AG04449 (cell line): ENCODE results near the gene RNFT2.
A peak's percentile ranks its signal among the peaks of the same experiment; 100 is the strongest.

ENCODE experiments used
- CTCF ChIA-PET: fragments of 350-600 bp; formaldehyde crosslinking; extraction: SDS; loops from one replicate; lab custom pipeline; 2021; ENCODE audit warnings: antibody characterized with exemption; lab: Yijun Ruan, JAX
- POLR2A ChIA-PET: fragments of 400-600, 350-600 bp; formaldehyde crosslinking; extraction: SDS; loops from one replicate; lab custom pipeline; 2020; ENCODE audit warnings: antibody characterized with exemption, inconsistent platforms; lab: Yijun Ruan, JAX
- DNase-seq: peaks from one replicate; pipeline ENCODE4 v3.0.0-alpha.2; 2010; ENCODE audit warnings: low read depth, low spot score
- H3K4me3 ChIP-seq: 2 replicates; pipeline ENCODE4 v1.5.1; 2011; ENCODE audit warnings: low read depth, mild to moderate bottlenecking, control low read depth, low read length
- TF ChIP-seq, protein P1 (sequence below): IDR thresholded peaks from one replicate; pipeline ENCODE4 v1.5.1; 2011; ENCODE audit warnings: mild to moderate bottlenecking, moderate library complexity, low read length, control low read depth, inconsistent platforms; ENCODE audit not compliant: insufficient read depth; ENCODE audit errors: missing control alignments

Gene RNFT2

GRCh38 chr12:116692605-116693004 lies 45.5 kb upstream of the RNFT2 start:
- no peak for DNase-seq
- ChIA-PET CTCF (interaction anchor here (1.2 to 4.7 kb wide), 3 partner anchors 9 to 17 kb away, joined by 3 to 27 read pairs (median 11); no protein-coding TSS in a partner anchor), POLR2A (no interaction called here)
- no peak overlapping the region for H3K4me3 ChIP-seq
- TF ChIP-seq, protein P1, sequence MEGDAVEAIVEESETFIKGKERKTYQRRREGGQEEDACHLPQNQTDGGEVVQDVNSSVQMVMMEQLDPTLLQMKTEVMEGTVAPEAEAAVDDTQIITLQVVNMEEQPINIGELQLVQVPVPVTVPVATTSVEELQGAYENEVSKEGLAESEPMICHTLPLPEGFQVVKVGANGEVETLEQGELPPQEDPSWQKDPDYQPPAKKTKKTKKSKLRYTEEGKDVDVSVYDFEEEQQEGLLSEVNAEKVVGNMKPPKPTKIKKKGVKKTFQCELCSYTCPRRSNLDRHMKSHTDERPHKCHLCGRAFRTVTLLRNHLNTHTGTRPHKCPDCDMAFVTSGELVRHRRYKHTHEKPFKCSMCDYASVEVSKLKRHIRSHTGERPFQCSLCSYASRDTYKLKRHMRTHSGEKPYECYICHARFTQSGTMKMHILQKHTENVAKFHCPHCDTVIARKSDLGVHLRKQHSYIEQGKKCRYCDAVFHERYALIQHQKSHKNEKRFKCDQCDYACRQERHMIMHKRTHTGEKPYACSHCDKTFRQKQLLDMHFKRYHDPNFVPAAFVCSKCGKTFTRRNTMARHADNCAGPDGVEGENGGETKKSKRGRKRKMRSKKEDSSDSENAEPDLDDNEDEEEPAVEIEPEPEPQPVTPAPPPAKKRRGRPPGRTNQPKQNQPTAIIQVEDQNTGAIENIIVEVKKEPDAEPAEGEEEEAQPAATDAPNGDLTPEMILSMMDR, result no peak

DNA sequence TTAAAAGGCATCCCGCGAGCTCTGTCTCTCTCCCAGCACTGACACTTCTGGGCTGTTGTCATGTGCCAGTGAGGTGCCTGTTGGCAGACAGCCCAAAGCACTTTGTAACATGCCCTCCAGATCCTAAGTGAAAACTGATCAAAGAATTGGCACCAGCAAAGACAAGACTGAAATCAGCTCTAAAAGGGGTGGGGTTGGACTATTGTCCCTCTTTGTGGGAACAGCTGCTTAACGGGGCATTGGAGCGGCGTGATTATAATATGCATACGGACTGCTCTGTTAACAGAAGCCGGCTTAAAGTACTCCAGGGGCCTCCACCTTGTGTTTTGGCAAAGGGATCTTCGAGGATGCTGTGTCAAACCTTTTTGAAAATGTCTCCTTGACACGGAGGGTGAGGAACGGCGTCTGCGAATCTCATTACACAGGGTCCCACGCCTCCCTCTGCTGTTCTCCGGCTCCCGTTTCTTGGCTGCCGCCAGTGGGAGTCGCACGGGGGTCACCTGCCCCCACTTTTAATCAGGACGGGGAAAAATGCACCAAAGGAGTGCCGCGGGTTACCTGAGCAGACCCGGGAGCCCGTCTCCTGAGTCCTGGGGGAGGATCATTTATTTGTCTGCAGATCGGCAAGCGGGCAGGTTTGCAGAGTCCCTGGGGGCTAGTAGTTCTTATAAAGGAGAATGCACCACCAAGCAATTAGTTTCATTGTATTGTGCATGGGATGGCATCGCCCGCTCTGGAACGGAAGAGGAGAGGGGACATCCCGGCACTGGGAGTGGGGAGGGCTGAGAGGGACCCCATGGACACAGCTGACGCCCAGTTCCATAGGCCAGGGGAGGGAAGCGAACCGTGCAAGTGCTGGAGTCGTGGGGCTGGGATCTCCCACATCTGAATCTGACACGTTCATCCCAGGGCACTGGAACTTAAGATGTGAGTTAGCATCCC lies 44.6 kb upstream of the RNFT2 start:
- TF ChIP-seq, protein P1, result no peak
- CTCF ChIA-PET, result interaction anchor here (1.2 to 4.7 kb wide), 3 partner anchors 8 to 16 kb away, joined by 3 to 27 read pairs (median 11); no protein-coding TSS in a partner anchor
- POLR2A ChIA-PET, result interaction anchor here (0.6 kb wide), 1 partner anchor 429 kb away, joined by 3 read pairs; no protein-coding TSS in a partner anchor
- H3K4me3 ChIP-seq, result peak overlapping the region; percentile 15; the same call in 1 of the 2 replicates
- DNase-seq, result no peak

GRCh38 chr12:116694653-116695463 lies 43.3 kb upstream of the RNFT2 start:
- POLR2A ChIA-PET, result interaction anchor here (0.7 kb wide), 1 partner anchor 375 kb away, joined by 3 read pairs; no protein-coding TSS in a partner anchor
- CTCF ChIA-PET, result interaction anchor here (0.6 kb wide), 1 partner anchor 9 kb away, joined by 4 read pairs; no protein-coding TSS in a partner anchor
- no peak for DNase-seq
- TF ChIP-seq, protein P1, result no peak
- H3K4me3 ChIP-seq, result no peak overlapping the region

DNA sequence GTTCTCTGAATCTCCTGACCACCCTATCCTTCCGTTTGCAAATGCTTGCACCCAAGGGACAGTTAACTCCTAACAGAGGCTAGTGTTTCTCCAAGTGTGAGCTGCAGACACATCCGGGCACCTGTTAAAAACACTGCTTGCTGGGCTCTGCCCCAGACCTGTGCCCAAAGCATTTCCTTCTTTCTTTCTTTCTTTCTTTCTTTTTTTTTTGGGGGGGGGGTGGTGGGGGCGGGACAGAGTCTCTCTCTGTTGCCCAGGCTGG lies 42.7 kb upstream of the RNFT2 start:
- H3K4me3 ChIP-seq, result no peak overlapping the region
- CTCF ChIA-PET, result interaction anchor here (0.6 kb wide), 1 partner anchor 9 kb away, joined by 4 read pairs; no protein-coding TSS in a partner anchor
- TF ChIP-seq, protein P1, result no peak
- no peak for DNase-seq
- POLR2A ChIA-PET, result interaction anchor here (0.7 kb wide), 1 partner anchor 375 kb away, joined by 3 read pairs; no protein-coding TSS in a partner anchor

DNA sequence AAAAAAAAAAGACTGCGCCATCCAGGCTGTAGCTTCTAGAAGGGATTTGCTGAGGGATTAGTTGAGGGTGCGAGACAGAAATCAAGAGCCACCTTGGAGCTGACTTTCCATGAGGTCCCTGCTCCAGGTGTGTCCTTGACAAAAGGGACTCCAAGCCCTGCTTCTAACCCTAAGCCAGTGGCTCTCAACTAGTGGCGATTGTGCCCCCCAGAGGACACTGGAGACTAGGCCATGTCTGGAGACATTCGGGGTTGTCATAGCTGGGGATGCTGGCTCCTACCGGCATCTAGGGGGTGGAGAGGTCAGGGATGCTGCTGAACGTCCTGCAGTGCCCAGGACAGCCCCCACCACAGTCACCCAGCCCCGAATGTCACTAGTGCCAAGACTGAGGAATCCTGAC lies 40.8 kb upstream of the RNFT2 start:
- TF ChIP-seq, protein P1, result peak; percentile 40
- no peak for DNase-seq
- ChIA-PET POLR2A (no interaction called here), CTCF (interaction anchor here (1.0 to 5.8 kb wide), 2 partner anchors 13 to 418 kb away, joined by 3 to 34 read pairs; no protein-coding TSS in a partner anchor)
- H3K4me3 ChIP-seq, result no peak overlapping the region
